Endothelial cell of umbilical vein (primary cell): Measurements from ENCODE around the gene HMCN1. TPM values are rescaled to one million over a fixed set of nuclear protein-coding genes. Genes with fewer than 3 reads are reported as not detected.
"Not testable (repeated sequence)": the region's sequence is repeated elsewhere in the genome, so short reads cannot be mapped to it uniquely, and the experiment has no call there.

Source experiments
- BruUV-seq: library from RNA; stranded (reverse); fragments of 400-500 nt; replicated peaks from 2 replicates; lab custom pipeline; 2021; lab: Mats Ljungman, UMichigan
- CTCF ChIA-PET: fragments of 300-600, 350-600 bp; sonication (Branson Sonifier 250); formaldehyde crosslinking; loops from one replicate; lab custom pipeline; 2021; ENCODE audit warnings: antibody characterized with exemption, inconsistent platforms; lab: Charles Lee
- POLR2A ChIA-PET: fragments of 300-600, 350-600 bp; sonication (Branson Sonifier 250); formaldehyde crosslinking; loops from one replicate; lab custom pipeline; 2021; ENCODE audit warnings: antibody characterized with exemption, inconsistent platforms; lab: Charles Lee
- DNase-seq: peaks from one replicate; pipeline ENCODE4 v3.0.0-alpha.2; 2011; ENCODE audit warnings: low read depth, low spot score
- FAIRE-seq: peaks from 2 replicates; lab custom pipeline; 2011; peaks lifted over from hg19 to GRCh38; lab: Jason Lieb, UNC
- H2AFZ ChIP-seq: 2 replicates; pipeline ENCODE4 v1.6.0; 2012; ENCODE audit warnings: low read depth, low read length, control low read depth, inconsistent platforms
- H3K27ac ChIP-seq: 2 replicates; pipeline ENCODE4 v1.5.1; 2011; ENCODE audit warnings: low read depth, mild to moderate bottlenecking, control low read depth, low read length, moderate library complexity; ENCODE audit not compliant: insufficient read depth
- H3K27me3 ChIP-seq, 2 experiments: 2 replicates each; pipeline versions ENCODE4 v1.6.0 to v1.6.1; 2011; ENCODE audit warnings: low read length in 2 of 2, mixed read lengths in 1 of 2; ENCODE audit not compliant: control insufficient read depth in 2 of 2, insufficient read depth in 2 of 2
- H3K36me3 ChIP-seq, 2 experiments: 2 replicates in 1 of 2; 3 replicates in 1 of 2; pipeline ENCODE4 v1.5.1; 2011; ENCODE audit warnings: low read length in 2 of 2, mild to moderate bottlenecking in 1 of 2, moderate library complexity in 1 of 2; ENCODE audit not compliant: control insufficient read depth in 2 of 2, insufficient read depth in 2 of 2; ENCODE audit errors: extremely low read depth in 1 of 2
- H3K4me1 ChIP-seq: 3 replicates; pipeline ENCODE4 v1.5.1; 2011; ENCODE audit warnings: mild to moderate bottlenecking, low read length; ENCODE audit not compliant: control insufficient read depth, insufficient read depth; ENCODE audit errors: extremely low read depth
- H3K4me2 ChIP-seq: 2 replicates; pipeline ENCODE4 v1.6.1; 2011; ENCODE audit warnings: low read length, control low read depth, mixed read lengths; ENCODE audit not compliant: insufficient read depth
- H3K4me3 ChIP-seq, 3 experiments: fragments of 200-600 bp in 1 of 3; sonication (generic), shearing (Covaris generic) in 1 of 3; replicated peaks in 1 of 3; 2 replicates each; pipeline ENCODE4 v1.5.1; 2011 to 2016; ENCODE audit warnings: control low read depth in 3 of 3, low read length in 3 of 3, mild to moderate bottlenecking in 2 of 3, inconsistent platforms in 1 of 3, low read depth in 1 of 3, moderate library complexity in 1 of 3; ENCODE audit not compliant: insufficient read depth in 1 of 3
- H3K79me2 ChIP-seq: 2 replicates; pipeline ENCODE4 v1.6.0; 2012; ENCODE audit warnings: low read length, inconsistent platforms; ENCODE audit not compliant: control insufficient read depth, insufficient read depth
- H3K9ac ChIP-seq: replicated peaks from 2 replicates; pipeline ENCODE3; 2011; ENCODE audit warnings: low read length, control low read depth; ENCODE audit not compliant: insufficient read depth; ENCODE audit errors: extremely low read depth
- H3K9me1 ChIP-seq: replicated peaks from 3 replicates; pipeline ENCODE4 v1.6.0; 2011; ENCODE audit warnings: mild to moderate bottlenecking, low read length; ENCODE audit not compliant: control insufficient read depth, insufficient read depth; ENCODE audit errors: extremely low read depth
- H3K9me3 ChIP-seq: replicated peaks from 2 replicates; pipeline ENCODE4 v1.5.1; 2012; ENCODE audit warnings: low read length, inconsistent platforms; ENCODE audit not compliant: control insufficient read depth, insufficient read depth
- H4K20me1 ChIP-seq: replicated peaks from 2 replicates; pipeline ENCODE3; 2011; ENCODE audit warnings: mild to moderate bottlenecking, low read length; ENCODE audit not compliant: control insufficient read depth, insufficient read depth; ENCODE audit errors: extremely low read depth
- CTCF ChIP-seq, 2 donors: IDR thresholded peaks; 1 replicate in 1 of 2; 2 replicates in 1 of 2; pipeline ENCODE4 v1.5.1; 2011; ENCODE audit warnings: low read length in 2 of 2, mild to moderate bottlenecking in 2 of 2, moderate library complexity in 2 of 2, control low read depth in 1 of 2, inconsistent platforms in 1 of 2, low read depth in 1 of 2; ENCODE audit not compliant: insufficient read depth in 1 of 2; ENCODE audit errors: extremely low read depth in 1 of 2
- EZH2 ChIP-seq: IDR thresholded peaks from 2 replicates; pipeline ENCODE4 v1.6.1; 2012; ENCODE audit warnings: borderline replicate concordance, low read depth, mild to moderate bottlenecking, moderate library complexity, low read length, inconsistent platforms; ENCODE audit not compliant: severe bottlenecking
- FOS ChIP-seq: IDR thresholded peaks from 2 replicates; pipeline ENCODE4 v1.6.1; 2011; ENCODE audit warnings: mild to moderate bottlenecking, low read length, moderate library complexity, borderline replicate concordance; ENCODE audit not compliant: insufficient read depth
- GATA2 ChIP-seq: IDR thresholded peaks from 2 replicates; pipeline ENCODE4 v1.7.0; 2011; ENCODE audit warnings: low read depth, mild to moderate bottlenecking, moderate library complexity, mixed read lengths, low read length; ENCODE audit not compliant: insufficient read length, insufficient read depth
- JUN ChIP-seq: IDR thresholded peaks from 2 replicates; pipeline ENCODE4 v1.6.1; 2011; ENCODE audit warnings: borderline replicate concordance, low read depth; ENCODE audit not compliant: insufficient read length, insufficient read depth
- MAX ChIP-seq: IDR thresholded peaks from 2 replicates; pipeline ENCODE4 v1.6.1; 2011; ENCODE audit not compliant: insufficient read depth, insufficient read length
- MYC ChIP-seq: IDR thresholded peaks from one replicate; pipeline ENCODE4 v1.6.1; 2011; ENCODE audit warnings: mild to moderate bottlenecking, low read depth, low read length
- POLR2A ChIP-seq: IDR thresholded peaks from 2 replicates; pipeline ENCODE4 v1.6.1; 2012; ENCODE audit warnings: low read depth, mild to moderate bottlenecking, control low read depth, low read length
- POLR2AphosphoS5 ChIP-seq: IDR thresholded peaks from 2 replicates; pipeline ENCODE4 v1.6.1; 2012; ENCODE audit warnings: low read depth, mild to moderate bottlenecking, control low read depth, low read length, moderate library complexity; ENCODE audit not compliant: insufficient read depth
- dilution Hi-C: fragments of 300-500 bp; cut with MboI; formaldehyde crosslinking; loops from one replicate; pipeline ENCODE4 v1.15.0; 2019; ENCODE audit warnings: low sequenced_read_pairs; ENCODE audit not compliant: extremely low pct_ligation_motif_present
- intact Hi-C: fragments of 100-400 bp; cut with micrococcal nuclease; formaldehyde crosslinking; loops from one replicate; pipeline ENCODE4 v1.10.0; 2022
- polyA plus RNA-seq, 4 experiments: library from polyadenylated mRNA; depleted of rRNA in 3 of 4; stranded (reverse) in 3 of 4; unstranded in 1 of 4; fragments of >200 nt; gene quantifications; 2 replicates each; pipeline versions ENCODE4 v1.2.1 to v1.2.3, GENCODE V29; 2011 to 2012; ENCODE audit warnings: missing spikeins in 1 of 4
- total RNA-seq: library from RNA; stranded (reverse); gene quantifications from 2 replicates; pipeline ENCODE4 v1.2.3, GENCODE V29; 2021

The HMCN1 gene
- total and polyA plus RNA-seq, 2 donors (not counting 3 experiments of a cell fraction or from before 2014, with no cell fraction given) = 10.3 to 16.0 TPM

- no peak for DNase-seq
- H3K4me2 ChIP-seq = no peak overlapping the region
- FAIRE-seq = no peak
- H3K4me3 ChIP-seq = no peak overlapping the region
- ChIA-PET CTCF (no interaction called here), POLR2A (no interaction called here)
- H3K27me3 ChIP-seq = no peaks in the 10 kb centered on the region
- no peaks in the 10 kb centered on the region for H3K79me2 ChIP-seq
- no peaks in the 10 kb centered on the region for H3K9me1 ChIP-seq
- no peaks in the 10 kb centered on the region for H3K36me3 ChIP-seq
- dilution Hi-C loops = no loop called here
- H3K27ac ChIP-seq = no peak overlapping the region
- H3K9me3 ChIP-seq = no peaks in the 10 kb centered on the region
- BruUV-seq = no TSS peak
- H4K20me1 ChIP-seq = no peaks in the 10 kb centered on the region
- peaks cover 21% of the 10 kb centered on the region for H3K4me1 ChIP-seq
- no peak overlapping the region for H2AFZ ChIP-seq
- no peak overlapping the region for H3K9ac ChIP-seq
- TF ChIP-seq FOS = no peak
- no peak for TF ChIP-seq MYC
- no peak for TF ChIP-seq CTCF (IDR thresholded peaks at IDR 0.05; ENCODE audit: extremely low read depth in 1 of 2, insufficient read depth in 1 of 2, low read depth in 1 of 2, low read length in 2 of 2)
- no peak for TF ChIP-seq EZH2
- TF ChIP-seq JUN = no peak
- TF ChIP-seq POLR2A = no peak
- no peak for TF ChIP-seq POLR2AphosphoS5
- TF ChIP-seq MAX = no peak
- TF ChIP-seq GATA2 = no peak
- intact Hi-C loops = no loop called here
These were observed 449.9 kb downstream of the HMCN1 start for GRCh38 chr1:186183970-186184628.

- CTCF ChIA-PET, H3K4me2 ChIP-seq, H3K4me3 ChIP-seq, H3K9me3 ChIP-seq, H4K20me1 ChIP-seq, H3K27me3 ChIP-seq, H3K9ac ChIP-seq, FAIRE-seq, BruUV-seq, H2AFZ ChIP-seq, H3K9me1 ChIP-seq, dilution Hi-C loops, H3K27ac ChIP-seq, H3K36me3 ChIP-seq, POLR2A ChIA-PET, DNase-seq, H3K79me2 ChIP-seq: not testable (repeated sequence)
- intact Hi-C loops = loop anchor here (5.0 kb wide), 1 partner anchor 324 kb away; no protein-coding TSS in a partner anchor
- H3K4me1 ChIP-seq = peaks cover 25% of the 10 kb centered on the region
These were observed 452.1 kb downstream of the HMCN1 start for GRCh38 chr1:186186251-186186650.
